Body of pancreas (tissue), 4 donors: ENCODE measurements around the gene ARID5B. TPM values are rescaled to one million over a fixed set of nuclear protein-coding genes. Genes with fewer than 3 reads are reported as not detected.

Source experiments
- ATAC-seq: fragments of 150-250 bp; one replicate; pipeline ENCODE4 v1.9.1; 2016
- DNase-seq, 4 donors: peaks; one replicate each; pipeline ENCODE4 v3.0.0-alpha.2; 2019
- H3K27ac ChIP-seq, 4 donors: fragments of 200-600 bp; sonication (generic); 1 replicate in 3 of 4; 2 replicates in 1 of 4; pipeline versions ENCODE4 v1.5.1 to v1.6.1; 2016 to 2019; ENCODE audit warnings: mild to moderate bottlenecking in 1 of 4, mixed read lengths in 1 of 4, moderate library complexity in 1 of 4
- H3K27me3 ChIP-seq, 2 donors: fragments of 200-600 bp; sonication (generic); one replicate each; pipeline ENCODE4 v1.6.0; 2016; ENCODE audit warnings: mild to moderate bottlenecking in 1 of 2
- H3K36me3 ChIP-seq, 2 donors: fragments of 200-600 bp; sonication (generic); replicated peaks in 1 of 2; 2 replicates each; pipeline ENCODE4 v1.5.1; 2016; ENCODE audit warnings: low read depth in 2 of 2; ENCODE audit not compliant: insufficient read depth in 1 of 2
- H3K4me1 ChIP-seq: fragments of 200-600 bp; sonication (generic); one replicate; pipeline ENCODE4 v1.6.0; 2016
- H3K4me3 ChIP-seq, 2 donors: fragments of 200-600 bp; sonication (generic); 1 replicate in 1 of 2; 2 replicates in 1 of 2; pipeline ENCODE4 v1.5.1; 2016 to 2019
- H3K9me3 ChIP-seq, 3 donors: fragments of 200-600 bp; sonication (generic); 1 replicate in 2 of 3; 2 replicates in 1 of 3; pipeline ENCODE4 v1.5.1; 2016
- CTCF ChIP-seq, 7 experiments: fragments of 450-650 bp in 4 of 7; fragments of 200-600 bp in 3 of 7; sonication (generic) in 3 of 7; IDR thresholded peaks; one replicate each; pipeline ENCODE4 v1.5.1; 2016 to 2019; ENCODE audit warnings: antibody characterized with exemption in 7 of 7
- POLR2A ChIP-seq, 3 donors: fragments of 450-650 bp; IDR thresholded peaks; one replicate each; pipeline ENCODE4 v1.6.1; 2016; ENCODE audit warnings: antibody characterized with exemption in 3 of 3, mild to moderate bottlenecking in 2 of 3
- WGBS, 2 donors: methylation state at CpG; one replicate each; pipeline ENCODE4 v1.1.5; 2017; 5-methylcytosine and 5-hydroxymethylcytosine counted together
- intact Hi-C: fragments of 100-400 bp; cut with DNase I; formaldehyde crosslinking; loops from one replicate; pipeline ENCODE4 v1.15.1; 2023
- total RNA-seq, 2 donors: library from RNA; depleted of rRNA; stranded (reverse); fragments of >200 nt; gene quantifications; one replicate each; pipeline ENCODE4 v1.1.0, GENCODE V29; 2016

The ARID5B gene
- total RNA-seq, 2 donors from 2014 or later = 16.1 to 17.1 TPM

DNA sequence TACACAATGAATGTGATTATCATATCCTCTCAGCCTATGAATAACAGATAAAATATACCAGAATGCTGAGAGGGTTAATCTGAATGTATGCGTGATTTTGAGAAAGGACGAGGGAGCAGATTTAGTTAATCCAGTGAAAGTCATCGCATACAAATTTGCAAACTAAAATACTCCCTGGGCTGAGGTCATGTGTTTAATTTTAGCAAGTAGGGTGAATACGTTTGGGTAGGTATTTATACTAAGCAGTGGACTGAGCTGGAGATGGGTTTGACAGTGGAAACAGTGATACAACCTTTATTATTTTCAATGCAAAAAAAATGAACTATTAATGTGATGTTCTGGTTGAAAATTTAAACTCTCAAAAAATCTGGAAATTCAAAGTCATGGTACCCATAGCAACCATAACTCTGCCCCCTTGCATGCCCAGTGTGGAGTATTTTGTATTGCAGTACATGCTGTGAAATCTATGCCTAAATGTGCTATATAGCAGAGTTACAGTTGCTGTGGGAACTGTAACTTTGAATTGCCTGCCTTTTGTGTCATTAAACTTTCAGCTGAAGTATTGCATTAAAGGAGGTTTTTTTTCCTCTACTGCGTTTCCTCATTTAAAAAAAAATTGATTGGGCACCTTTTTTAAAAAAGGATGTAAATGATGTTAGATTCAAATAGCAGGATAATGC is 9.5 kb upstream of the ARID5B start:
- DNase-seq = no peak
- H3K27me3 ChIP-seq = no peaks in the 10 kb centered on the region
- no peaks in the 10 kb centered on the region for H3K9me3 ChIP-seq
- no peaks in the 10 kb centered on the region for H3K36me3 ChIP-seq
- WGBS, 2 donors = 71 to 81% methylated on average over 5 of the region's 5 CpGs
- TF ChIP-seq POLR2A (IDR thresholded peaks at IDR 0.05) = no peak
- no peak for TF ChIP-seq CTCF (IDR thresholded peaks at IDR 0.05)
- no peak for ATAC-seq
- no peak overlapping the region for H3K27ac ChIP-seq
- no peak overlapping the region for H3K4me3 ChIP-seq
- intact Hi-C loops = no loop called here
- peaks cover 5% of the 10 kb centered on the region for H3K4me1 ChIP-seq

GRCh38 chr10:61892961-61893360 is 8.5 kb upstream of the ARID5B start:
- intact Hi-C loops = no loop called here
- Histone ChIP-seq H3K4me3 (no peak overlapping the region), H3K4me1 (peaks cover 14% of the 10 kb centered on the region), H3K9me3 (no peaks in the 10 kb centered on the region), H3K27ac (no peak overlapping the region), H3K36me3 (no peaks in the 10 kb centered on the region), H3K27me3 (no peaks in the 10 kb centered on the region)
- 94 to 97% methylated on average over 4 of the region's 4 CpGs for WGBS, 2 donors
- ATAC-seq (no peak), DNase-seq (no peak)
- TF ChIP-seq CTCF (IDR thresholded peaks at IDR 0.05) (no peak), POLR2A (IDR thresholded peaks at IDR 0.05) (no peak)

DNA sequence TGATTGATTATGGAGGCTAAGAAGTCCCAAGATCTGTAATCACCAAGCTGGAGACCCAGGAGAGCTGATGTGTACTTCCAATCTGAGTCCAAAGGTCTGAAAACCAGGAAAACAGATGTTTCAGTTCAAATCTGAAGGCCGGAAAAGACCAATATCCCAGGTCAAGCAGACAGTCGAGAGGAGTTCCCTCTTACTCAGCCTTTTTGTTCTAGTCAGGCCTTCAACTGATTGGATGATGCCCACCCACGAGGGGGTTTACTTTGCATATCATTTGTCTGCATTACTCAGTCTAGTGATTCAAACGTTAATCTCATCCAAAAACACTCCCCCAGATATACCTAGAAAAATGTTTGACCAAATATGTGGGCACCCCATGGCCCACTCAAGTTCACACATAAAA is 7.4 kb upstream of the ARID5B start:
- Histone ChIP-seq H3K27me3 (no peaks in the 10 kb centered on the region), H3K4me1 (peaks cover 18% of the 10 kb centered on the region), H3K27ac (no peak overlapping the region), H3K9me3 (no peaks in the 10 kb centered on the region), H3K4me3 (no peak overlapping the region), H3K36me3 (no peaks in the 10 kb centered on the region)
- intact Hi-C loops = no loop called here
- WGBS, 2 donors = 46 to 49% methylated on average over 4 of the region's 4 CpGs
- DNase-seq = no peak
- ATAC-seq = no peak
- TF ChIP-seq CTCF (IDR thresholded peaks at IDR 0.05) (no peak), POLR2A (IDR thresholded peaks at IDR 0.05) (no peak)

GRCh38 chr10:61895898-61896600 is 5.5 kb upstream of the ARID5B start:
- 70 to 77% methylated on average over 6 of the region's 6 CpGs for WGBS, 2 donors

More at GRCh38 chr10:61895898-61896600, 5.5 kb upstream of the ARID5B start:
- Histone ChIP-seq H3K36me3 (no peaks in the 10 kb centered on the region), H3K27me3 (no peaks in the 10 kb centered on the region), H3K9me3 (no peaks in the 10 kb centered on the region), H3K27ac (no peak overlapping the region), H3K4me1 (peaks cover 29% of the 10 kb centered on the region), H3K4me3 (no peak overlapping the region)
- TF ChIP-seq POLR2A (IDR thresholded peaks at IDR 0.05) = no peak
- no peak for TF ChIP-seq CTCF (IDR thresholded peaks at IDR 0.05)
- DNase-seq (no peak), ATAC-seq (no peak)
- intact Hi-C loops = no loop called here
